Measurements from ENCODE around the gene BRPF1. TPM values are rescaled to one million over a fixed set of nuclear protein-coding genes. Genes with fewer than 3 reads are reported as not detected.

BRPF1 gene
- total RNA-seq, 2 experiments from 2014 or later = 23.7 to 25.6 TPM

DNA sequence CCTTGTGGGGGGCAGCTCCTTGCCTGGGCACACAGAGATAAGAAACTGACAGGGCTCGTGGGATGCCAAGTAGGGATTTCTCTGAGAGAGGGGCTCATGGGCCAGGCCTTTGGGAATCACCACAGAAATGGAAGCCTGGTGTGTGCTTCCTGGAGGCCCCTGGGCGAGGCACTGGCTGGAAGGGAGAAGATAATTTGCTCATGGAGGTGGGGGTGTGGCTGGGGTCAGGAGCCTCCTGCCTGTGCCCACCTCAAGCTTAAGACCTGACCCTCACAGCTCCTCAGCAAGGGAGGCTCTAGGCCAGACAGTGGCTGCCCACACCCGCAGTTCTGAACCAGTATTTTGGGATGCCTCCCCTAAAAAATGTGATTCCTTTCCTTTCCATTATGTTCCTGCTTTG lies 44.8 kb upstream of the BRPF1 start:
- Mint-ChIP-seq H3K4me3 (no peak overlapping the region), H3K27ac (no peak overlapping the region), H3K27me3 (no peaks in the 10 kb centered on the region), H3K4me1 (ENCODE audit: low read depth) (no peaks in the 10 kb centered on the region), H3K9me3 (no peaks in the 10 kb centered on the region), H3K36me3 (ENCODE audit: low read depth) (peaks cover 97% of the 10 kb centered on the region)
- H3K36me3 ChIP-seq (ENCODE audit: insufficient read depth, low read length) = peaks cover 98% of the 10 kb centered on the region
- no peaks in the 10 kb centered on the region for H3K4me1 ChIP-seq (ENCODE audit: insufficient read depth, low read length)
- ChIA-PET CTCF (no interaction called here), POLR2A (no interaction called here)
- ATAC-seq (ENCODE audit: poor library complexity) (no peak), DNase-seq (no peak)
- no peaks in the 10 kb centered on the region for H3K27me3 ChIP-seq (ENCODE audit: control insufficient read depth in 1 of 2, insufficient read depth in 2 of 2, low read length in 2 of 2)
- H3K4me3 ChIP-seq (ENCODE audit: low read length) = no peak overlapping the region
- H3K27ac ChIP-seq (ENCODE audit: low read depth in 1 of 2, low read length in 2 of 2) = no peak overlapping the region
- intact Hi-C loops (cut with DNase I, micrococcal nuclease) = no loop called here
- no peaks in the 10 kb centered on the region for H3K9me3 ChIP-seq (ENCODE audit: control insufficient read depth in 1 of 2, insufficient read depth in 1 of 2, low read length in 2 of 2)
- TF ChIP-seq, protein P1, sequence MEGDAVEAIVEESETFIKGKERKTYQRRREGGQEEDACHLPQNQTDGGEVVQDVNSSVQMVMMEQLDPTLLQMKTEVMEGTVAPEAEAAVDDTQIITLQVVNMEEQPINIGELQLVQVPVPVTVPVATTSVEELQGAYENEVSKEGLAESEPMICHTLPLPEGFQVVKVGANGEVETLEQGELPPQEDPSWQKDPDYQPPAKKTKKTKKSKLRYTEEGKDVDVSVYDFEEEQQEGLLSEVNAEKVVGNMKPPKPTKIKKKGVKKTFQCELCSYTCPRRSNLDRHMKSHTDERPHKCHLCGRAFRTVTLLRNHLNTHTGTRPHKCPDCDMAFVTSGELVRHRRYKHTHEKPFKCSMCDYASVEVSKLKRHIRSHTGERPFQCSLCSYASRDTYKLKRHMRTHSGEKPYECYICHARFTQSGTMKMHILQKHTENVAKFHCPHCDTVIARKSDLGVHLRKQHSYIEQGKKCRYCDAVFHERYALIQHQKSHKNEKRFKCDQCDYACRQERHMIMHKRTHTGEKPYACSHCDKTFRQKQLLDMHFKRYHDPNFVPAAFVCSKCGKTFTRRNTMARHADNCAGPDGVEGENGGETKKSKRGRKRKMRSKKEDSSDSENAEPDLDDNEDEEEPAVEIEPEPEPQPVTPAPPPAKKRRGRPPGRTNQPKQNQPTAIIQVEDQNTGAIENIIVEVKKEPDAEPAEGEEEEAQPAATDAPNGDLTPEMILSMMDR (IDR thresholded peaks at IDR 0.05) = no peak

DNA sequence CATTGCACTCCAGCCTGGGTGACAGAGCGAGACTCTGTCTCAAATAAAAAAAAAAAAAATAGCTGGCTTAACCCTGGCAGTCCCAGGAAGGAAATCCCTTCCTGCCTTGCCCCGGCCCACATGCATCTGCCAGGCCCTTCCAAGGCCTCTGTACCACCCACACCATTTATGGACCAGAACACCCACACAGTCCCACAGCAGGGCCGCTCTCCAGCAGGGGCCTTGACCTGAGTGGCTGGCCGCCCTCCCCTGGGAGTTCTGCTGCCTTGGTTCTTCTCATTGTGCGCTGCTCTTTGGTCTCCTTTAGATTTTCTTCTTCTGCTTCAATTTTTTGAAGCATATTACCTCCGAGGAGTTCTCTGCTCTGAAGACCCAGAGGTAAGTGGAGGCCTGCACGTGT lies 44.0 kb upstream of the BRPF1 start:
- Histone ChIP-seq H3K4me1 (ENCODE audit: insufficient read depth, low read length) (no peaks in the 10 kb centered on the region), H3K9me3 (ENCODE audit: control insufficient read depth in 1 of 2, insufficient read depth in 1 of 2, low read length in 2 of 2) (no peaks in the 10 kb centered on the region), H3K27me3 (ENCODE audit: control insufficient read depth in 1 of 2, insufficient read depth in 2 of 2, low read length in 2 of 2) (no peaks in the 10 kb centered on the region), H3K27ac (ENCODE audit: low read depth in 1 of 2, low read length in 2 of 2) (no peak overlapping the region), H3K4me3 (ENCODE audit: low read length) (no peak overlapping the region), H3K36me3 (ENCODE audit: insufficient read depth, low read length) (peaks cover 98% of the 10 kb centered on the region)
- Mint-ChIP-seq H3K27me3 (no peaks in the 10 kb centered on the region), H3K27ac (no peak overlapping the region), H3K4me3 (no peak overlapping the region), H3K9me3 (no peaks in the 10 kb centered on the region), H3K4me1 (ENCODE audit: low read depth) (no peaks in the 10 kb centered on the region), H3K36me3 (ENCODE audit: low read depth) (peaks cover 96% of the 10 kb centered on the region)
- POLR2A ChIA-PET = no interaction called here
- DNase-seq (no peak), ATAC-seq (ENCODE audit: poor library complexity) (no peak)
- TF ChIP-seq, protein P1 (IDR thresholded peaks at IDR 0.05) = no peak
- intact Hi-C loops (cut with DNase I, micrococcal nuclease) = no loop called here
- CTCF ChIA-PET = no interaction called here

DNA sequence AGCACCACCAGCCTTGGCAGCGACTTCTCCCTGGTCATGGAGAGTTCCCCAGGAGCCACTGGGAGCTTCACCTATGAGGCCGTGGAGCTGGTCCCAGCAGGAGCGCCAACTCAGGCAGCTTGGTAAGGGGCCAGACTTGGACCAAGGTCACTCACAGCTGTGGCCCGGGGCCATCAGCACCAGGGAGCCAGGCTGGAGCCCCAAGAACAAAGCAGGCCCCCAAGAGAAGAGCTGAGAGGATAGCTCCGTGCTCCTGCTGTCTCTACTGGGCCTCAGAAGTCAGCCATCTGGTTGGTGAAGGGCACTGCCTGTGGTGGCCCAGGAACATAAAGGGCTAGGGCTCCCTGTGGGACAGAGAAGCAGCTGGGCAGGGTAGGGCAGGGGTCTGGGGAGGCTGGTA lies 42.6 kb upstream of the BRPF1 start:
- Histone ChIP-seq H3K27me3 (ENCODE audit: control insufficient read depth in 1 of 2, insufficient read depth in 2 of 2, low read length in 2 of 2) (no peaks in the 10 kb centered on the region), H3K4me3 (ENCODE audit: low read length) (no peak overlapping the region), H3K36me3 (ENCODE audit: insufficient read depth, low read length) (peaks cover 100% of the 10 kb centered on the region), H3K9me3 (ENCODE audit: control insufficient read depth in 1 of 2, insufficient read depth in 1 of 2, low read length in 2 of 2) (no peaks in the 10 kb centered on the region), H3K27ac (ENCODE audit: low read depth in 1 of 2, low read length in 2 of 2) (no peak overlapping the region), H3K4me1 (ENCODE audit: insufficient read depth, low read length) (no peaks in the 10 kb centered on the region)
- Mint-ChIP-seq H3K4me1 (ENCODE audit: low read depth) (no peaks in the 10 kb centered on the region), H3K27ac (no peak overlapping the region), H3K4me3 (no peak overlapping the region), H3K27me3 (no peaks in the 10 kb centered on the region), H3K9me3 (no peaks in the 10 kb centered on the region), H3K36me3 (ENCODE audit: low read depth) (peaks cover 97% of the 10 kb centered on the region)
- CTCF ChIA-PET = no interaction called here
- intact Hi-C loops (cut with DNase I, micrococcal nuclease) = no loop called here
- DNase-seq = no peak
- no peak for ATAC-seq (ENCODE audit: poor library complexity)
- TF ChIP-seq, protein P1 (IDR thresholded peaks at IDR 0.05) = no peak
- POLR2A ChIA-PET = interaction anchor here (0.5 kb wide), 1 partner anchor 295 kb away, joined by 3 read pairs; no protein-coding TSS in a partner anchor
